ENCODE data around the gene TBC1D22A.

GRCh38 chr22:47176573-47177333 lies 414.3 kb downstream of the TBC1D22A start:
- TF ChIP-seq, protein P1, sequence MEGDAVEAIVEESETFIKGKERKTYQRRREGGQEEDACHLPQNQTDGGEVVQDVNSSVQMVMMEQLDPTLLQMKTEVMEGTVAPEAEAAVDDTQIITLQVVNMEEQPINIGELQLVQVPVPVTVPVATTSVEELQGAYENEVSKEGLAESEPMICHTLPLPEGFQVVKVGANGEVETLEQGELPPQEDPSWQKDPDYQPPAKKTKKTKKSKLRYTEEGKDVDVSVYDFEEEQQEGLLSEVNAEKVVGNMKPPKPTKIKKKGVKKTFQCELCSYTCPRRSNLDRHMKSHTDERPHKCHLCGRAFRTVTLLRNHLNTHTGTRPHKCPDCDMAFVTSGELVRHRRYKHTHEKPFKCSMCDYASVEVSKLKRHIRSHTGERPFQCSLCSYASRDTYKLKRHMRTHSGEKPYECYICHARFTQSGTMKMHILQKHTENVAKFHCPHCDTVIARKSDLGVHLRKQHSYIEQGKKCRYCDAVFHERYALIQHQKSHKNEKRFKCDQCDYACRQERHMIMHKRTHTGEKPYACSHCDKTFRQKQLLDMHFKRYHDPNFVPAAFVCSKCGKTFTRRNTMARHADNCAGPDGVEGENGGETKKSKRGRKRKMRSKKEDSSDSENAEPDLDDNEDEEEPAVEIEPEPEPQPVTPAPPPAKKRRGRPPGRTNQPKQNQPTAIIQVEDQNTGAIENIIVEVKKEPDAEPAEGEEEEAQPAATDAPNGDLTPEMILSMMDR (IDR thresholded peaks at IDR 0.05; ENCODE audit: low read length): no peak
- no peak for TF ChIP-seq EZH2 (optimal IDR thresholded peaks at IDR 0.05; ENCODE audit: low read depth, low read length)
